Endothelial cell of umbilical vein (primary cell): ENCODE results near the gene CD226.

Experiments used
- EZH2 ChIP-seq: IDR thresholded peaks from 2 replicates; pipeline ENCODE4 v1.6.1; 2012; ENCODE audit warnings: borderline replicate concordance, low read depth, mild to moderate bottlenecking, moderate library complexity, low read length, inconsistent platforms; ENCODE audit not compliant: severe bottlenecking
- FOS ChIP-seq: IDR thresholded peaks from 2 replicates; pipeline ENCODE4 v1.6.1; 2011; ENCODE audit warnings: mild to moderate bottlenecking, low read length, moderate library complexity, borderline replicate concordance; ENCODE audit not compliant: insufficient read depth
- MYC ChIP-seq: IDR thresholded peaks from one replicate; pipeline ENCODE4 v1.6.1; 2011; ENCODE audit warnings: mild to moderate bottlenecking, low read depth, low read length
- POLR2A ChIP-seq: IDR thresholded peaks from 2 replicates; pipeline ENCODE4 v1.6.1; 2012; ENCODE audit warnings: low read depth, mild to moderate bottlenecking, control low read depth, low read length
- TF ChIP-seq, protein P1 (sequence below), 2 donors: IDR thresholded peaks; 1 replicate in 1 of 2; 2 replicates in 1 of 2; pipeline ENCODE4 v1.5.1; 2011; ENCODE audit warnings: low read length in 2 of 2, mild to moderate bottlenecking in 2 of 2, moderate library complexity in 2 of 2, control low read depth in 1 of 2, inconsistent platforms in 1 of 2, low read depth in 1 of 2; ENCODE audit not compliant: insufficient read depth in 1 of 2; ENCODE audit errors: extremely low read depth in 1 of 2

DNA sequence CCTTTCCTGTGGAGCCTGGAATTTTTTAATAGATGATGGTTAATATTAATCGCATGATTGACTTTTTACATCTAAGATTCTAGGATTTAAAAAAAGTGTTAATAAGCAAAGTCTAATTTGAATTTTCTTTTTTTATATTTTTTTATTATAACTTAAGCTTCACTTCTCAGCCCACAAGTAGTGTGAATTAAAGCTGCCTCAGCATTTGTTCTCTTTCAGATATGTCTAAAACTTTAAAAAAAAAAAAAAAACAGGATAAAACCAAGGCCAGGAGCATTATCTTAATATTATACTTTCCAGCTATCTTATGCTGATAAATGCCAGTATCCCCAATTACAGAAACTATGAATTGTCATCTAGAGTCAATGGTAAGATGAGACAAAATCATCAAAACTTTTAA is 109.7 kb downstream of the CD226 start:
- TF ChIP-seq FOS (no peak), POLR2A (no peak), EZH2 (no peak), MYC (no peak)
- TF ChIP-seq, protein P1, sequence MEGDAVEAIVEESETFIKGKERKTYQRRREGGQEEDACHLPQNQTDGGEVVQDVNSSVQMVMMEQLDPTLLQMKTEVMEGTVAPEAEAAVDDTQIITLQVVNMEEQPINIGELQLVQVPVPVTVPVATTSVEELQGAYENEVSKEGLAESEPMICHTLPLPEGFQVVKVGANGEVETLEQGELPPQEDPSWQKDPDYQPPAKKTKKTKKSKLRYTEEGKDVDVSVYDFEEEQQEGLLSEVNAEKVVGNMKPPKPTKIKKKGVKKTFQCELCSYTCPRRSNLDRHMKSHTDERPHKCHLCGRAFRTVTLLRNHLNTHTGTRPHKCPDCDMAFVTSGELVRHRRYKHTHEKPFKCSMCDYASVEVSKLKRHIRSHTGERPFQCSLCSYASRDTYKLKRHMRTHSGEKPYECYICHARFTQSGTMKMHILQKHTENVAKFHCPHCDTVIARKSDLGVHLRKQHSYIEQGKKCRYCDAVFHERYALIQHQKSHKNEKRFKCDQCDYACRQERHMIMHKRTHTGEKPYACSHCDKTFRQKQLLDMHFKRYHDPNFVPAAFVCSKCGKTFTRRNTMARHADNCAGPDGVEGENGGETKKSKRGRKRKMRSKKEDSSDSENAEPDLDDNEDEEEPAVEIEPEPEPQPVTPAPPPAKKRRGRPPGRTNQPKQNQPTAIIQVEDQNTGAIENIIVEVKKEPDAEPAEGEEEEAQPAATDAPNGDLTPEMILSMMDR (IDR thresholded peaks at IDR 0.05; ENCODE audit: extremely low read depth in 1 of 2, insufficient read depth in 1 of 2, low read depth in 1 of 2, low read length in 2 of 2) = no peak
